Liver (tissue), 9 donors: ENCODE data around the gene CDH19. TPM values are rescaled to one million over a fixed set of nuclear protein-coding genes. Genes with fewer than 3 reads are reported as not detected.

Experiments
- DNase-seq: peaks from one replicate; pipeline ENCODE4 v3.0.0-alpha.2; 2017; ENCODE audit warnings: low spot score
- H3K27ac ChIP-seq, 2 donors: one replicate each; pipeline ENCODE4 v1.7.0; 2013; ENCODE audit warnings: inconsistent platforms in 2 of 2, low read length in 2 of 2, control low read depth in 1 of 2, low read depth in 1 of 2, mild to moderate bottlenecking in 1 of 2
- H3K27me3 ChIP-seq, 4 donors: one replicate each; pipeline versions ENCODE4 v1.6.1 to v1.7.0; 2013; ENCODE audit warnings: low read length in 3 of 4, inconsistent platforms in 1 of 4, mild to moderate bottlenecking in 1 of 4, moderate library complexity in 1 of 4; ENCODE audit not compliant: control insufficient read depth in 4 of 4, insufficient read depth in 4 of 4
- H3K36me3 ChIP-seq, 4 donors: one replicate each; pipeline versions ENCODE4 v1.6.1 to v1.7.0; 2013; ENCODE audit warnings: low read length in 3 of 4, mild to moderate bottlenecking in 3 of 4, low read depth in 1 of 4, moderate library complexity in 1 of 4; ENCODE audit not compliant: control insufficient read depth in 4 of 4, insufficient read depth in 3 of 4
- H3K4me1 ChIP-seq, 4 donors: one replicate each; pipeline versions ENCODE4 v1.6.1 to v1.7.0; 2013; ENCODE audit warnings: low read length in 3 of 4, mild to moderate bottlenecking in 3 of 4, moderate library complexity in 1 of 4; ENCODE audit not compliant: control insufficient read depth in 4 of 4, insufficient read depth in 4 of 4
- H3K4me3 ChIP-seq, 3 donors: one replicate each; pipeline versions ENCODE4 v1.6.1 to v1.7.0; 2013; ENCODE audit warnings: low read length in 3 of 3, control low read depth in 1 of 3, low read depth in 1 of 3, mild to moderate bottlenecking in 1 of 3
- H3K9ac ChIP-seq, 2 donors: one replicate each; pipeline ENCODE4 v1.7.0; 2013; ENCODE audit warnings: low read length in 2 of 2, mild to moderate bottlenecking in 2 of 2, moderate library complexity in 2 of 2, control low read depth in 1 of 2, low read depth in 1 of 2
- H3K9me3 ChIP-seq, 4 donors: one replicate each; pipeline versions ENCODE4 v1.6.1 to v1.7.0; 2013; ENCODE audit warnings: low read length in 3 of 4; ENCODE audit not compliant: control insufficient read depth in 4 of 4
- ATF3 ChIP-seq: IDR thresholded peaks from 2 replicates; pipeline ENCODE4 v1.6.1; 2016; ENCODE audit warnings: antibody characterized with exemption
- CTCF ChIP-seq: fragments of 150-350 bp; IDR thresholded peaks from 2 replicates; pipeline ENCODE4 v1.5.1; 2017; ENCODE audit warnings: improper control_type of control experiment, low read depth, low read length; ENCODE audit not compliant: missing input control
- EGR1 ChIP-seq, 2 donors: IDR thresholded peaks; 2 replicates each; pipeline ENCODE4 v1.6.1; 2016 to 2018; ENCODE audit warnings: antibody characterized with exemption in 2 of 2, low read depth in 2 of 2
- FOXA1 ChIP-seq: IDR thresholded peaks from 2 replicates; pipeline ENCODE4 v1.6.1; 2016; ENCODE audit warnings: antibody characterized with exemption
- FOXA2 ChIP-seq: IDR thresholded peaks from 2 replicates; pipeline ENCODE4 v1.6.1; 2016; ENCODE audit warnings: antibody characterized with exemption
- GABPA ChIP-seq, 2 donors: IDR thresholded peaks in 1 of 2; conservative IDR thresholded peaks in 1 of 2; 2 replicates each; pipeline ENCODE4 v1.6.1; 2016; ENCODE audit warnings: antibody characterized with exemption in 2 of 2, mild to moderate bottlenecking in 1 of 2, moderate library complexity in 1 of 2
- HNF4A ChIP-seq, 2 donors: conservative IDR thresholded peaks; 2 replicates each; pipeline ENCODE4 v1.6.1; 2016; ENCODE audit warnings: antibody characterized with exemption in 2 of 2, mild to moderate bottlenecking in 2 of 2
- HNF4G ChIP-seq: IDR thresholded peaks from 2 replicates; pipeline ENCODE4 v1.6.1; 2016; ENCODE audit warnings: antibody characterized with exemption
- JUND ChIP-seq, 2 donors: IDR thresholded peaks; 2 replicates each; pipeline ENCODE4 v1.6.1; 2016; ENCODE audit warnings: antibody characterized with exemption in 2 of 2
- MAX ChIP-seq: IDR thresholded peaks from 2 replicates; pipeline ENCODE4 v1.6.1; 2016; ENCODE audit warnings: antibody characterized with exemption
- NR2F2 ChIP-seq: IDR thresholded peaks from 2 replicates; pipeline ENCODE4 v1.6.1; 2016; ENCODE audit warnings: antibody characterized with exemption
- RAD21 ChIP-seq, 2 donors: IDR thresholded peaks; 2 replicates each; pipeline ENCODE4 v1.6.1; 2016; ENCODE audit warnings: antibody characterized with exemption in 2 of 2, mild to moderate bottlenecking in 2 of 2
- REST ChIP-seq: IDR thresholded peaks from 2 replicates; pipeline ENCODE4 v1.6.1; 2016; ENCODE audit warnings: antibody characterized with exemption, mild to moderate bottlenecking
- RXRA ChIP-seq, 2 donors: IDR thresholded peaks; 2 replicates each; pipeline ENCODE4 v1.6.1; 2017 to 2018; ENCODE audit warnings: antibody characterized with exemption in 2 of 2, mild to moderate bottlenecking in 1 of 2
- SP1 ChIP-seq: IDR thresholded peaks from 2 replicates; pipeline ENCODE4 v1.6.1; 2018; ENCODE audit warnings: antibody characterized with exemption, mild to moderate bottlenecking
- TAF1 ChIP-seq: conservative IDR thresholded peaks from 2 replicates; pipeline ENCODE4 v1.6.1; 2016; ENCODE audit warnings: antibody characterized with exemption, mild to moderate bottlenecking
- YY1 ChIP-seq: IDR thresholded peaks from 2 replicates; pipeline ENCODE4 v1.6.1; 2016; ENCODE audit warnings: antibody characterized with exemption, mild to moderate bottlenecking
- ZBTB33 ChIP-seq: IDR thresholded peaks from 2 replicates; pipeline ENCODE4 v1.6.1; 2016; ENCODE audit warnings: antibody characterized with exemption
- WGBS: extraction: QIAGEN DNeasy Blood & Tissue Kit; methylation state at CpG from one replicate; pipeline ENCODE4 v1.1.7; 2013; 5-methylcytosine and 5-hydroxymethylcytosine counted together
- polyA plus RNA-seq, 2 donors: library from polyadenylated mRNA; stranded (reverse) in 1 of 2; unstranded in 1 of 2; fragments of 200-250 nt in 1 of 2; fragments of >200 nt in 1 of 2; fragmentation: Nextera tagmentation in 1 of 2; extraction: Ambion mirVana in 1 of 2; gene quantifications; one replicate each; pipeline versions ENCODE4 v1.2.1 to v1.2.3, GENCODE V29; 2013 to 2015
- total RNA-seq, 2 donors: library from RNA; depleted of rRNA; stranded (reverse); fragments of >200 nt; gene quantifications; one replicate each; pipeline ENCODE4 v1.2.3, GENCODE V29; 2014
- donor health status: healthy.
- donor health status: healthy.
- donor health status: healthy.
- donor health status: healthy.
- donor health status: healthy.

CDH19 gene
- total and polyA plus RNA-seq, 4 donors = 0.65 to 8.0 (median 1.5) TPM

GRCh38 chr18:66640431-66640830 is 36.5 kb upstream of the CDH19 start:
- WGBS = 43% methylated on average over 4 of the region's 4 CpGs
- Histone ChIP-seq H3K9me3 (no peaks in the 10 kb centered on the region), H3K4me1 (no peaks in the 10 kb centered on the region), H3K27me3 (no peaks in the 10 kb centered on the region), H3K9ac (no peak overlapping the region), H3K4me3 (no peak overlapping the region), H3K36me3 (no peaks in the 10 kb centered on the region), H3K27ac (no peak overlapping the region)
- TF ChIP-seq EGR1 (IDR thresholded peaks at IDR 0.05; ENCODE audit: low read depth in 2 of 2) (no peak), TAF1 (no peak)
- no peak for DNase-seq

- H3K4me1 ChIP-seq = no peaks in the 10 kb centered on the region
- 66% methylated on average over 5 of the region's 5 CpGs for WGBS
- DNase-seq = no peak
These were observed 35.2 kb upstream of the CDH19 start for GRCh38 chr18:66638856-66639629.

GRCh38 chr18:66635342-66635741 is 31.5 kb upstream of the CDH19 start:
- no peak for DNase-seq
- H3K9me3 ChIP-seq = no peaks in the 10 kb centered on the region
- H3K36me3 ChIP-seq = no peaks in the 10 kb centered on the region
- H3K9ac ChIP-seq = no peak overlapping the region
- no peaks in the 10 kb centered on the region for H3K27me3 ChIP-seq
- no peaks in the 10 kb centered on the region for H3K4me1 ChIP-seq
- no peak overlapping the region for H3K27ac ChIP-seq
- TF ChIP-seq EGR1 (IDR thresholded peaks at IDR 0.05; ENCODE audit: low read depth in 2 of 2) (no peak), ATF3 (no peak), ZBTB33 (no peak), TAF1 (no peak), REST (no peak), JUND (IDR thresholded peaks at IDR 0.05) (no peak), NR2F2 (no peak), RXRA (IDR thresholded peaks at IDR 0.05) (no peak), HNF4G (no peak), FOXA1 (no peak), HNF4A (conservative IDR thresholded peaks at IDR 0.05) (no peak), RAD21 (IDR thresholded peaks at IDR 0.05) (no peak), MAX (no peak), GABPA (IDR thresholded peaks at IDR 0.05 in 1 of 2, conservative IDR thresholded peaks at IDR 0.05 in 1 of 2) (no peak), FOXA2 (no peak), YY1 (no peak), CTCF (no peak)
- no peak overlapping the region for H3K4me3 ChIP-seq

More at GRCh38 chr18:66638856-66639629, 35.2 kb upstream of the CDH19 start:
- no peak overlapping the region for H3K9ac ChIP-seq
- TF ChIP-seq JUND (IDR thresholded peaks at IDR 0.05) (no peak), NR2F2 (no peak), SP1 (no peak)
- no peak overlapping the region for H3K4me3 ChIP-seq
- H3K36me3 ChIP-seq = no peaks in the 10 kb centered on the region
- H3K9me3 ChIP-seq = no peaks in the 10 kb centered on the region
- H3K27ac ChIP-seq = no peak overlapping the region
- no peaks in the 10 kb centered on the region for H3K27me3 ChIP-seq
